OCI-LY7 (cell line): ENCODE results near the gene TMTC2.

Experiments
- CTCF ChIP-seq: fragments of 200-600 bp; sonication (generic); conservative IDR thresholded peaks from 2 replicates; pipeline ENCODE4 v1.5.1; 2014; ENCODE audit warnings: mild to moderate bottlenecking, antibody characterized with exemption, low read length, moderate library complexity, mixed read lengths
- EZH2phosphoT487 ChIP-seq: fragments of 200-600 bp; sonication (generic); IDR thresholded peaks from 2 replicates; pipeline ENCODE4 v1.6.1; 2018; ENCODE audit warnings: low read depth, borderline replicate concordance, mild to moderate bottlenecking, mixed run types, antibody characterized with exemption, low read length, moderate library complexity, mixed read lengths

- TF ChIP-seq CTCF (no peak), EZH2phosphoT487 (no peak)
Measured at GRCh38 chr12:82638324-82638723, 48.4 kb upstream of the TMTC2 start.
